HepG2 (cell line): ENCODE measurements around the gene HYAL1. TPM values are rescaled to one million over a fixed set of nuclear protein-coding genes. Genes with fewer than 3 reads are reported as not detected.
A peak's percentile ranks its signal among the peaks of the same experiment; 100 is the strongest.

ENCODE experiments used
- AGO1 ChIP-seq: fragments of 200-400 bp; formaldehyde crosslinking; IDR thresholded peaks from 2 replicates; pipeline ENCODE4 v1.6.1; 2017; ENCODE audit warnings: mild to moderate bottlenecking, low read depth, low read length, moderate library complexity; ENCODE audit not compliant: poor library complexity, severe bottlenecking
- ARID2 ChIP-seq: sonication (generic); formaldehyde crosslinking; IDR thresholded peaks from 2 replicates; pipeline ENCODE4 v1.8.1; 2022; ENCODE audit warnings: mild to moderate bottlenecking, missing genetic modification reagents, borderline replicate concordance
- BORCS8-MEF2B ChIP-seq: sonication (generic); formaldehyde crosslinking; IDR thresholded peaks from 2 replicates; pipeline ENCODE4 v1.8.0; 2022; ENCODE audit warnings: mild to moderate bottlenecking, missing genetic modification reagents
- FLYWCH1 ChIP-seq: sonication (generic); formaldehyde crosslinking; IDR thresholded peaks from 2 replicates; pipeline ENCODE4 v1.8.1; 2023; ENCODE audit warnings: mild to moderate bottlenecking, missing genetic modification reagents
- GFI1 ChIP-seq: sonication (generic); formaldehyde crosslinking; IDR thresholded peaks from 2 replicates; pipeline ENCODE4 v1.5.0; 2020; ENCODE audit warnings: missing genetic modification reagents, mild to moderate bottlenecking, borderline replicate concordance
- JARID2 ChIP-seq: sonication (generic); formaldehyde crosslinking; IDR thresholded peaks from 2 replicates; pipeline ENCODE4 v1.8.1; 2023; ENCODE audit warnings: missing genetic modification reagents, inconsistent platforms; ENCODE audit not compliant: insufficient replicate concordance
- JUND ChIP-seq: sonication (generic); formaldehyde crosslinking; IDR thresholded peaks from 2 replicates; pipeline ENCODE4 v1.8.0; 2022; ENCODE audit warnings: mild to moderate bottlenecking, missing genetic modification reagents
- KAT8 ChIP-seq: IDR thresholded peaks from 2 replicates; pipeline ENCODE4 v1.6.1; 2016; ENCODE audit warnings: missing genetic modification reagents, missing compliant biosample characterization
- MED8 ChIP-seq: sonication (generic); formaldehyde crosslinking; IDR thresholded peaks from 2 replicates; pipeline ENCODE4 v1.8.1; 2023; ENCODE audit warnings: mild to moderate bottlenecking, missing genetic modification reagents; ENCODE audit not compliant: insufficient replicate concordance
- POGZ ChIP-seq: sonication (generic); formaldehyde crosslinking; IDR thresholded peaks from 2 replicates; pipeline ENCODE4 v1.4.0; 2020; ENCODE audit warnings: mild to moderate bottlenecking, missing genetic modification reagents
- POLR2AphosphoS5 ChIP-seq: IDR thresholded peaks from 2 replicates; pipeline ENCODE4 v1.6.1; 2012; ENCODE audit warnings: low read depth, low read length
- U2AF2 ChIP-seq: fragments of 200-400 bp; formaldehyde crosslinking; IDR thresholded peaks from 2 replicates; pipeline ENCODE4 v1.6.1; 2017; ENCODE audit warnings: low read depth, mild to moderate bottlenecking, low read length
- ZBTB21 ChIP-seq: sonication (generic); formaldehyde crosslinking; IDR thresholded peaks from 2 replicates; pipeline ENCODE4 v1.4.0; 2020; ENCODE audit warnings: missing genetic modification reagents
- ZFP1 ChIP-seq: IDR thresholded peaks from 2 replicates; pipeline ENCODE4 v1.6.1; 2016
- ZNF101 ChIP-seq: sonication (generic); formaldehyde crosslinking; IDR thresholded peaks from 2 replicates; pipeline ENCODE4 v1.4.0; 2020; ENCODE audit warnings: mild to moderate bottlenecking, low read depth, missing genetic modification reagents, borderline replicate concordance
- ZNF121 ChIP-seq: sonication (generic); formaldehyde crosslinking; IDR thresholded peaks from 2 replicates; pipeline ENCODE4 v1.5.0; 2020; ENCODE audit warnings: mild to moderate bottlenecking, missing genetic modification reagents
- ZNF234 ChIP-seq: sonication (generic); formaldehyde crosslinking; conservative IDR thresholded peaks from 2 replicates; pipeline ENCODE4 v1.5.1; 2020; ENCODE audit warnings: mild to moderate bottlenecking, missing genetic modification reagents
- ZNF235 ChIP-seq: sonication (generic); formaldehyde crosslinking; IDR thresholded peaks from 2 replicates; pipeline ENCODE4 v1.8.1; 2023; ENCODE audit warnings: mild to moderate bottlenecking, missing genetic modification reagents, borderline replicate concordance
- ZNF710 ChIP-seq: sonication (generic); formaldehyde crosslinking; IDR thresholded peaks from 2 replicates; pipeline ENCODE4 v1.5.0; 2020; ENCODE audit warnings: mild to moderate bottlenecking, missing genetic modification reagents, borderline replicate concordance
- ZNF747 ChIP-seq: sonication (generic); formaldehyde crosslinking; IDR thresholded peaks from 2 replicates; pipeline ENCODE4 v1.8.1; 2023; ENCODE audit warnings: missing genetic modification reagents, mild to moderate bottlenecking, borderline replicate concordance
- polyA plus RNA-seq, 8 experiments: library from polyadenylated mRNA; depleted of rRNA in 3 of 8; stranded (reverse) in 7 of 8; unstranded in 1 of 8; fragments of >200 nt; fragmentation: Illumina TruSeq in 4 of 8; extraction: Trizol in 4 of 8; gene quantifications; 2 replicates each; pipeline versions ENCODE4 v1.2.1 to v1.2.3, GENCODE V29; 2011 to 2016; ENCODE audit warnings: low read depth in 4 of 8, missing spikeins in 1 of 8, mixed read lengths in 1 of 8; ENCODE audit not compliant: insufficient read depth in 1 of 8
- total RNA-seq, 5 experiments: library from RNA; depleted of rRNA; stranded (reverse); fragments of >200 nt; fragmentation: Illumina TruSeq; extraction: Trizol; gene quantifications; 2 replicates each; pipeline ENCODE4 v1.2.3, GENCODE V29; 2016; ENCODE audit warnings: low read depth in 1 of 5
- TF ChIP-seq, protein P1 (sequence below): IDR thresholded peaks from 2 replicates; pipeline ENCODE4 v1.6.1; 2012; ENCODE audit warnings: low read length, improper control_type of control experiment
- TF ChIP-seq, protein P2 (sequence below): sonication (generic); formaldehyde crosslinking; conservative IDR thresholded peaks from 2 replicates; pipeline ENCODE4 v1.4.0; 2020; ENCODE audit warnings: missing genetic modification reagents

HYAL1 gene
- total and polyA plus RNA-seq, 2 of the 13 experiments (the other 11 are each of a cell fraction or from before 2014, with no cell fraction given): 76.5 to 193 TPM

GRCh38 chr3:50303013-50303815 lies at the start of gene HYAL1 (continued):
- TF ChIP-seq ZNF121 (CRISPR knock-in tag) (peak; percentile 12; the same call in 1 of the 2 replicates), ZNF710 (CRISPR knock-in tag) (peak; percentile 56; the same call in 1 of the 2 replicates), JARID2 (CRISPR knock-in tag) (no peak), JUND (CRISPR knock-in tag) (peak; percentile 65; the same call in 1 of the 2 replicates), ARID2 (CRISPR knock-in tag) (no peak), ZNF234 (CRISPR knock-in tag) (no peak; the same call in 1 of the 2 replicates), KAT8 (CRISPR knock-in tag) (peak; percentile 77; the same call in 1 of the 2 replicates), AGO1 (no peak), GFI1 (CRISPR knock-in tag) (peak; percentile 90), FLYWCH1 (0 out of 2 replicates have a peak, but pooled peaks have one; percentile 78), POGZ (CRISPR knock-in tag) (peak; percentile 56), MED8 (CRISPR knock-in tag) (peak; percentile 49), POLR2AphosphoS5 (peak; percentile 99), ZFP1 (0 out of 2 replicates have a peak, but pooled peaks have one; percentile 40), BORCS8-MEF2B (CRISPR knock-in tag) (peak; percentile 84), ZNF235 (CRISPR knock-in tag) (peak; percentile 66; the same call in 1 of the 2 replicates), ZNF747 (CRISPR knock-in tag) (peak; percentile 60; the same call in 1 of the 2 replicates), ZNF101 (CRISPR knock-in tag) (no peak), ZBTB21 (CRISPR knock-in tag) (no peak), U2AF2 (no peak)
- TF ChIP-seq, protein P1, sequence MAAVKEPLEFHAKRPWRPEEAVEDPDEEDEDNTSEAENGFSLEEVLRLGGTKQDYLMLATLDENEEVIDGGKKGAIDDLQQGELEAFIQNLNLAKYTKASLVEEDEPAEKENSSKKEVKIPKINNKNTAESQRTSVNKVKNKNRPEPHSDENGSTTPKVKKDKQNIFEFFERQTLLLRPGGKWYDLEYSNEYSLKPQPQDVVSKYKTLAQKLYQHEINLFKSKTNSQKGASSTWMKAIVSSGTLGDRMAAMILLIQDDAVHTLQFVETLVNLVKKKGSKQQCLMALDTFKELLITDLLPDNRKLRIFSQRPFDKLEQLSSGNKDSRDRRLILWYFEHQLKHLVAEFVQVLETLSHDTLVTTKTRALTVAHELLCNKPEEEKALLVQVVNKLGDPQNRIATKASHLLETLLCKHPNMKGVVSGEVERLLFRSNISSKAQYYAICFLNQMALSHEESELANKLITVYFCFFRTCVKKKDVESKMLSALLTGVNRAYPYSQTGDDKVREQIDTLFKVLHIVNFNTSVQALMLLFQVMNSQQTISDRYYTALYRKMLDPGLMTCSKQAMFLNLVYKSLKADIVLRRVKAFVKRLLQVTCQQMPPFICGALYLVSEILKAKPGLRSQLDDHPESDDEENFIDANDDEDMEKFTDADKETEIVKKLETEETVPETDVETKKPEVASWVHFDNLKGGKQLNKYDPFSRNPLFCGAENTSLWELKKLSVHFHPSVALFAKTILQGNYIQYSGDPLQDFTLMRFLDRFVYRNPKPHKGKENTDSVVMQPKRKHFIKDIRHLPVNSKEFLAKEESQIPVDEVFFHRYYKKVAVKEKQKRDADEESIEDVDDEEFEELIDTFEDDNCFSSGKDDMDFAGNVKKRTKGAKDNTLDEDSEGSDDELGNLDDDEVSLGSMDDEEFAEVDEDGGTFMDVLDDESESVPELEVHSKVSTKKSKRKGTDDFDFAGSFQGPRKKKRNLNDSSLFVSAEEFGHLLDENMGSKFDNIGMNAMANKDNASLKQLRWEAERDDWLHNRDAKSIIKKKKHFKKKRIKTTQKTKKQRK: no peak
- TF ChIP-seq, protein P2, sequence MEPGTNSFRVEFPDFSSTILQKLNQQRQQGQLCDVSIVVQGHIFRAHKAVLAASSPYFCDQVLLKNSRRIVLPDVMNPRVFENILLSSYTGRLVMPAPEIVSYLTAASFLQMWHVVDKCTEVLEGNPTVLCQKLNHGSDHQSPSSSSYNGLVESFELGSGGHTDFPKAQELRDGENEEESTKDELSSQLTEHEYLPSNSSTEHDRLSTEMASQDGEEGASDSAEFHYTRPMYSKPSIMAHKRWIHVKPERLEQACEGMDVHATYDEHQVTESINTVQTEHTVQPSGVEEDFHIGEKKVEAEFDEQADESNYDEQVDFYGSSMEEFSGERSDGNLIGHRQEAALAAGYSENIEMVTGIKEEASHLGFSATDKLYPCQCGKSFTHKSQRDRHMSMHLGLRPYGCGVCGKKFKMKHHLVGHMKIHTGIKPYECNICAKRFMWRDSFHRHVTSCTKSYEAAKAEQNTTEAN: no peak
